ENCODE results near the gene ARHGAP28. TPM values are rescaled to one million over a fixed set of nuclear protein-coding genes. Genes with fewer than 3 reads are reported as not detected.

ARHGAP28 gene
- total and polyA plus RNA-seq, 2 experiments from 2014 or later, result 13.6 to 23.7 TPM

- H3K4me3 ChIP-seq, result no peak overlapping the region
- no peaks in the 10 kb centered on the region for H3K27me3 ChIP-seq
- peaks cover 9% of the 10 kb centered on the region for H3K4me1 ChIP-seq (ENCODE audit: low read depth)
- TF ChIP-seq CTCF (IDR thresholded peaks at IDR 0.05; ENCODE audit: low read depth, low read length), result no peak
- no peak overlapping the region for H3K27ac ChIP-seq
- no peaks in the 10 kb centered on the region for H3K36me3 ChIP-seq
- H3K9me3 ChIP-seq (ENCODE audit: low read depth), result no peaks in the 10 kb centered on the region
- DNase-seq (ENCODE audit: low read depth in 1 of 2, low spot score in 1 of 2), result no peak
Observed at GRCh38 chr18:6882401-6882800, 152.9 kb downstream of the ARHGAP28 start.

- Histone ChIP-seq H3K36me3 (no peaks in the 10 kb centered on the region), H3K4me1 (ENCODE audit: low read depth) (peaks cover 12% of the 10 kb centered on the region), H3K4me3 (no peak overlapping the region), H3K27ac (no peak overlapping the region), H3K9me3 (ENCODE audit: low read depth) (no peaks in the 10 kb centered on the region), H3K27me3 (no peaks in the 10 kb centered on the region)
- TF ChIP-seq CTCF (IDR thresholded peaks at IDR 0.05; ENCODE audit: low read depth, low read length), result no peak
- DNase-seq (ENCODE audit: low read depth in 1 of 2, low spot score in 1 of 2), result no peak
Observed at GRCh38 chr18:6885006-6885481, 155.5 kb downstream of the ARHGAP28 start.

GRCh38 chr18:6885992-6886796, 156.7 kb downstream of the ARHGAP28 start:
- Histone ChIP-seq H3K27ac (no peak overlapping the region), H3K36me3 (no peaks in the 10 kb centered on the region), H3K9me3 (ENCODE audit: low read depth) (no peaks in the 10 kb centered on the region), H3K27me3 (no peaks in the 10 kb centered on the region), H3K4me3 (no peak overlapping the region), H3K4me1 (ENCODE audit: low read depth) (peaks cover 8% of the 10 kb centered on the region)
- DNase-seq (ENCODE audit: low read depth in 1 of 2, low spot score in 1 of 2), result peak; percentile 76 to 77
- peak; percentile 68 for TF ChIP-seq CTCF (IDR thresholded peaks at IDR 0.05; ENCODE audit: low read depth, low read length)

GRCh38 chr18:6886797-6887330, 157.3 kb downstream of the ARHGAP28 start:
- Histone ChIP-seq H3K36me3 (no peaks in the 10 kb centered on the region), H3K4me3 (no peak overlapping the region), H3K4me1 (ENCODE audit: low read depth) (peaks cover 4% of the 10 kb centered on the region), H3K27me3 (no peaks in the 10 kb centered on the region), H3K27ac (no peak overlapping the region), H3K9me3 (ENCODE audit: low read depth) (no peaks in the 10 kb centered on the region)
- no peak for TF ChIP-seq CTCF (IDR thresholded peaks at IDR 0.05; ENCODE audit: low read depth, low read length)
- DNase-seq (ENCODE audit: low read depth in 1 of 2, low spot score in 1 of 2), result no peak

- H3K36me3 ChIP-seq, result peaks cover 2% of the 10 kb centered on the region
- no peaks in the 10 kb centered on the region for H3K9me3 ChIP-seq (ENCODE audit: low read depth)
- H3K27ac ChIP-seq, result no peak overlapping the region
- no peak for DNase-seq (ENCODE audit: low read depth in 1 of 2, low spot score in 1 of 2)
- H3K4me3 ChIP-seq, result no peak overlapping the region
- H3K4me1 ChIP-seq (ENCODE audit: low read depth), result peaks cover 4% of the 10 kb centered on the region
- H3K27me3 ChIP-seq, result no peaks in the 10 kb centered on the region
- no peak for TF ChIP-seq CTCF (IDR thresholded peaks at IDR 0.05; ENCODE audit: low read depth, low read length)
Observed at GRCh38 chr18:6891788-6892187, 162.3 kb downstream of the ARHGAP28 start.

Data from cardiac muscle cell (in vitro differentiated cells and primary cell).